Activated T-helper 17 cell treated with anti-CD3 and anti-CD28 coated beads, Interleukin-2, amount 50 U/mL, for 72 hours (primary cell): ENCODE measurements around the gene MAN2A1. TPM values are rescaled to one million over a fixed set of nuclear protein-coding genes. Genes with fewer than 3 reads are reported as not detected.

Source experiments
- ATAC-seq: fragments of 150-1000 bp; cut with Tn5 transposase; replicated peaks from 2 replicates; pipeline ENCODE4 v1.10.0; 2021; ENCODE audit warnings: mild to moderate bottlenecking, moderate library complexity
- H3K27ac Mint-ChIP-seq: one replicate; pipeline ENCODE4 v1.8.0; 2022; ENCODE audit warnings: mixed read lengths
- H3K27me3 Mint-ChIP-seq: one replicate; pipeline ENCODE4 v1.8.0; 2022; ENCODE audit warnings: mixed read lengths
- H3K36me3 Mint-ChIP-seq: one replicate; pipeline ENCODE4 v1.8.0; 2022; ENCODE audit warnings: low read depth, mild to moderate bottlenecking, mixed read lengths
- H3K4me1 Mint-ChIP-seq: one replicate; pipeline ENCODE4 v1.8.0; 2022; ENCODE audit warnings: mixed read lengths
- H3K4me3 Mint-ChIP-seq: one replicate; pipeline ENCODE4 v1.8.0; 2022; ENCODE audit warnings: mild to moderate bottlenecking, mixed read lengths
- H3K9me3 Mint-ChIP-seq: one replicate; pipeline ENCODE4 v1.8.0; 2022; ENCODE audit warnings: mixed read lengths
- total RNA-seq, 2 donors: library from RNA; stranded (reverse); gene quantifications; one replicate each; pipeline ENCODE4 v1.2.3, GENCODE V29; 2022

Gene MAN2A1
- 10 to 100 TPM; 17.8 to 28.1 TPM for total RNA-seq

DNA sequence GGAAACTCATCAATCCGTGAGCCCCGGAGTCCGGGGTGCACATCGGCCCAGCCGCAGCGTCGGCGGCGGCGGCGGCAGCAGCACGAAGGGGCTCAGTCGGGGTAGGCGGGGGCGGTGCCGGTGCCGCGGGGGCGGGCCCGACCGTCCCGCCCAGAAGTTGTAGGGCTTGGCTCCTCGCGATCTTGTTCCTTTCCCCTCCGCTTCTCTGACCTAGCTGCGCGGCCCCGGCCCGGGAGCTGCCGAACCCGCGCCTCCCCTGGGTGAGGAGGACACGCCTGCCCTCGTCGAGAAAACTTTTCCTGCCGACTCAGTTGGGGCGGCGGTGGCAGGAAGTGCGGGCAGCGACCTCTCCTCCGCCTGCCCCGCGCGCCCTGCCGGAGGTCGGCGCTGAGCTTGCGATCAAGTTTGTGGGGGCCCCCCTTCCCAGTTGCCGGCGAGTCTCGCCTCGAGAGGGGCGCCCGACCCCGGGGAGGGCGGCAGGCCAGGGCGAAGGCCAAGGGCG, at the start of gene MAN2A1:
Gene MAN2A1 (plus strand): TSS at position 188 of the 502 bp plus-strand sequence. CDS start 491 bp downstream, outside the sequence.
- H3K4me3 Mint-ChIP-seq = peak within 1 kb of the TSS; percentile 99

GRCh38 chr5:109640976-109641375, 48.8 kb upstream of the MAN2A1 start:
- Mint-ChIP-seq H3K27ac (no peak overlapping the region), H3K9me3 (peaks cover 5% of the 10 kb centered on the region), H3K4me3 (no peak overlapping the region), H3K27me3 (peaks cover 9% of the 10 kb centered on the region), H3K4me1 (no peaks in the 10 kb centered on the region), H3K36me3 (no peaks in the 10 kb centered on the region)
- no peak for ATAC-seq

More for the DNA sequence above, at the start of gene MAN2A1:
- Mint-ChIP-seq H3K27me3 (no peaks in the 10 kb centered on the region), H3K27ac (peak within 1 kb of the TSS; percentile 92), H3K9me3 (no peaks in the 10 kb centered on the region), H3K4me1 (peaks cover 37% of the 10 kb centered on the region), H3K36me3 (peaks cover 5% of the 10 kb centered on the region)
- peak; percentile 45 for ATAC-seq

- H3K4me1 Mint-ChIP-seq = no peaks in the 10 kb centered on the region
- H3K9me3 Mint-ChIP-seq = peaks cover 5% of the 10 kb centered on the region
- H3K27me3 Mint-ChIP-seq = no peaks in the 10 kb centered on the region
- no peak for ATAC-seq
- H3K36me3 Mint-ChIP-seq = no peaks in the 10 kb centered on the region
- no peak overlapping the region for H3K27ac Mint-ChIP-seq
- no peak overlapping the region for H3K4me3 Mint-ChIP-seq
These were observed 45.9 kb upstream of the MAN2A1 start for GRCh38 chr5:109643791-109644350.

DNA sequence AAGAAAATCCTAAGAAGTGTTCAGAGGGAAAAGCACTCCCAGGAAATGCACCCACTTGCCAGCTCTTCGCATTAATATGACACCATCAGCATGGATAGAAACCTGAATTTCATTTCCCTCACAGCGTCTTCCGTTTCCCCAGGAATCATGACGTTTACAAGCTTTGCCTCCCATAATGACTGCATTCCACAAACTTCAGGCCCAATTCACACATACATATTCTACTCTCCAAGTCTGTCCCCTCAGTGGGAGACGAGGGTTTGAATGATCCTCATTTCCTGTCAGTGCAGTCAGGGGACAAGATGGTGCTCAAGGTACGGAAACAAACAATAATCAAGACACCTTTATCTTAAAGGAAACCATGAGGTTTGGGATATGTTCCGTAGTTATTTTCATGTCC, 44.9 kb upstream of the MAN2A1 start:
- Mint-ChIP-seq H3K36me3 (no peaks in the 10 kb centered on the region), H3K27ac (no peak overlapping the region), H3K9me3 (peaks cover 5% of the 10 kb centered on the region), H3K4me1 (no peaks in the 10 kb centered on the region), H3K4me3 (no peak overlapping the region), H3K27me3 (no peaks in the 10 kb centered on the region)
- no peak for ATAC-seq

DNA sequence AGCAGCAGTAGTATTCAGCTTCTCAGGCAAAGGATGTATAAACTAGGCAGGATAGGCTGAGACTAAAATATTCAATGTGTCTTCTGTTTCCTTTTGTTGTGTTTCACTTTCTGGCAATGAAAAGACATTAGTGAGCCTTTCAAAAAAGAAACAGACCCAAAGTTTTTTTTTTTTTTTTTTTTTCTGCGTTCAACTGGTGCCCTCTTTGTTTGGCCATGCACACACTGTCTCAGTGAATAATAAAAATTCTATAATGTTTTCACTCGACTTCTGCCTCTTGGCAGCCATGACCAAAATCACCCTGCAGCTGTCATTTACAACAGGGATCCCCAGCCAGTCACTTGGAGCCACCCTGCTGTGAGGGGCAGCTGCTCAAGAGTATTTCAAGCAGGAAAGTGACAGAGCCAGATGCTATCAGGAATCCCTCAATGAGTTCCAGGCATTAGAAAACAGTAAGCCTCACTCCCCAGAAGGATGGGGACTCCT, 44.0 kb upstream of the MAN2A1 start:
- Mint-ChIP-seq H3K4me1 (no peaks in the 10 kb centered on the region), H3K36me3 (no peaks in the 10 kb centered on the region), H3K27ac (no peak overlapping the region), H3K9me3 (no peaks in the 10 kb centered on the region), H3K27me3 (no peaks in the 10 kb centered on the region), H3K4me3 (no peak overlapping the region)
- no peak for ATAC-seq

GRCh38 chr5:109649318-109649717, 40.4 kb upstream of the MAN2A1 start:
- ATAC-seq = no peak
- no peaks in the 10 kb centered on the region for H3K9me3 Mint-ChIP-seq

DNA sequence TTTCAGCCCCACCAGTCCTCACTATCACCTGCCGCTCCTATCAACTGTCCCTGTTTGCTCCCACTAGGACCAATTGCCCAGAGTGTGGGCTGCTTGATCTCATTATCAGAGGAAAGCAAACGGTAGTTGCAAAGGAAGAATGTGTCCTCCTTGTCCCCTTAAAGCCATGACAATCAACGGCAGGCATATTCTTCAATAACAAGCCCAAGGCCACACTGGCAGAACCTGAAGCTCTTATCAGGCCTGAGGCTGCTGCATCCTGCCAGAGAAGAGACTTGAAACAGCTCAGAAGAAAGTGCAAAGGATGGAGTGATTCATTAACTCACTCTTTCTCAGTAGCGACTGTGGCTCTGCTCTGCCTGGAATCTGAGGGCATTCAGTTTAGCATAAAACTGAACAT, 39.2 kb upstream of the MAN2A1 start:
- no peaks in the 10 kb centered on the region for H3K36me3 Mint-ChIP-seq
- H3K27me3 Mint-ChIP-seq = no peaks in the 10 kb centered on the region
- H3K27ac Mint-ChIP-seq = no peak overlapping the region
- H3K9me3 Mint-ChIP-seq = no peaks in the 10 kb centered on the region
- peaks cover 2% of the 10 kb centered on the region for H3K4me1 Mint-ChIP-seq
- ATAC-seq = no peak
- H3K4me3 Mint-ChIP-seq = no peak overlapping the region

More at GRCh38 chr5:109649318-109649717, 40.4 kb upstream of the MAN2A1 start:
- no peak overlapping the region for H3K4me3 Mint-ChIP-seq
- no peaks in the 10 kb centered on the region for H3K4me1 Mint-ChIP-seq
- no peak overlapping the region for H3K27ac Mint-ChIP-seq
- no peaks in the 10 kb centered on the region for H3K36me3 Mint-ChIP-seq
- H3K27me3 Mint-ChIP-seq = no peaks in the 10 kb centered on the region

- H3K9me3 Mint-ChIP-seq = no peaks in the 10 kb centered on the region
These were observed 37.6 kb upstream of the MAN2A1 start for GRCh38 chr5:109652096-109652495.

GRCh38 chr5:109653042-109653441, 36.7 kb upstream of the MAN2A1 start:
- ATAC-seq = no peak

More at GRCh38 chr5:109652096-109652495, 37.6 kb upstream of the MAN2A1 start:
- ATAC-seq = no peak
- Mint-ChIP-seq H3K4me3 (no peak overlapping the region), H3K36me3 (no peaks in the 10 kb centered on the region), H3K27ac (no peak overlapping the region), H3K4me1 (peaks cover 17% of the 10 kb centered on the region), H3K27me3 (no peaks in the 10 kb centered on the region)

GRCh38 chr5:109653561-109654239, 36.0 kb upstream of the MAN2A1 start:
- ATAC-seq = no peak
- Mint-ChIP-seq H3K36me3 (no peaks in the 10 kb centered on the region), H3K4me3 (no peak overlapping the region), H3K27ac (no peak overlapping the region), H3K4me1 (peaks cover 20% of the 10 kb centered on the region), H3K9me3 (no peaks in the 10 kb centered on the region), H3K27me3 (no peaks in the 10 kb centered on the region)

More at GRCh38 chr5:109653042-109653441, 36.7 kb upstream of the MAN2A1 start:
- Mint-ChIP-seq H3K36me3 (no peaks in the 10 kb centered on the region), H3K9me3 (no peaks in the 10 kb centered on the region), H3K27me3 (no peaks in the 10 kb centered on the region), H3K27ac (no peak overlapping the region), H3K4me3 (no peak overlapping the region), H3K4me1 (peaks cover 20% of the 10 kb centered on the region)

DNA sequence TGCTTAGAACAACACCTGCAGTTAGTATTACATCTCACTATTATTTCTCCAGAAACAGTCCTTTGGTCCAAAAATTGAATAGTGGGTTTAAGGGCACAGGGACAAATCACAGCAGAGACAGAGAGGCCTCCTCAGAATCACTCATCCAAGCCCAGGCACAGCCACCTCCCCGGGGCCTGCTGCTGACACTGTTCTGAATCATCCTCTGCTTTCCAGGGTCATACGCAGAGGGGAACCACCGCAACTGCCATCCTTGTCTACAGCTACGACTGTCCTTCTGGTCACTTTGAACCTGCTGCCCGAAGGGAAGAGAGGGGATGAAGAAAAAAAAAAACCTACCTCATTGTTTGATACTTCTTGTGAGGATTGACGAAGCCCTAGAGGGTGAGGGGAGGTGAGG, 35.3 kb upstream of the MAN2A1 start:
- H3K4me1 Mint-ChIP-seq = peaks cover 20% of the 10 kb centered on the region
- ATAC-seq = peak; percentile 78
- no peak overlapping the region for H3K27ac Mint-ChIP-seq
- H3K36me3 Mint-ChIP-seq = no peaks in the 10 kb centered on the region
- no peaks in the 10 kb centered on the region for H3K9me3 Mint-ChIP-seq
- H3K27me3 Mint-ChIP-seq = no peaks in the 10 kb centered on the region
- no peak overlapping the region for H3K4me3 Mint-ChIP-seq

DNA sequence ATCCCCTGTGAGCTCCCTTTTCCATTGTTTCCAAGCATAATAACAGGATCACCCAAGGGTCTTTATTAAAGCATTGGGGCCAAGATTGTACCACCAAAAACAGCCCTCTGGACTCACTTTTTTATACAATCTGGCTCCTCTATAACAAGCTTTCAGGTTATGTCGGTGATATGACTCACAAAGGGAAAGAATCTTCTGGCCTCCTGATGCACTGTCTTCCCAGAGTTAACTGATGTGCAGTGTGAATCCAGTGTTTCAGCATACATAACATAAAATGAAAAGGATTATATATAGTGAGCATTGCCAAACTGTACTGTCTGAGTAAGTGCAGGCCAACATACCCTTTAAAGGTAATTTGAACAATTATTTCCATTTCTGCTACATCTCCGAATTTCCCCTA, 33.9 kb upstream of the MAN2A1 start:
- no peaks in the 10 kb centered on the region for H3K36me3 Mint-ChIP-seq
- ATAC-seq = peak; percentile 27
- peaks cover 2% of the 10 kb centered on the region for H3K27me3 Mint-ChIP-seq
- H3K4me1 Mint-ChIP-seq = peaks cover 20% of the 10 kb centered on the region
- H3K9me3 Mint-ChIP-seq = no peaks in the 10 kb centered on the region
- H3K27ac Mint-ChIP-seq = peak overlapping the region; percentile 72
- no peak overlapping the region for H3K4me3 Mint-ChIP-seq

- Mint-ChIP-seq H3K4me3 (peak overlapping the region; percentile 33), H3K36me3 (no peaks in the 10 kb centered on the region)
- ATAC-seq = peak; percentile 89
These were observed 32.9 kb upstream of the MAN2A1 start for GRCh38 chr5:109656829-109657228.

DNA sequence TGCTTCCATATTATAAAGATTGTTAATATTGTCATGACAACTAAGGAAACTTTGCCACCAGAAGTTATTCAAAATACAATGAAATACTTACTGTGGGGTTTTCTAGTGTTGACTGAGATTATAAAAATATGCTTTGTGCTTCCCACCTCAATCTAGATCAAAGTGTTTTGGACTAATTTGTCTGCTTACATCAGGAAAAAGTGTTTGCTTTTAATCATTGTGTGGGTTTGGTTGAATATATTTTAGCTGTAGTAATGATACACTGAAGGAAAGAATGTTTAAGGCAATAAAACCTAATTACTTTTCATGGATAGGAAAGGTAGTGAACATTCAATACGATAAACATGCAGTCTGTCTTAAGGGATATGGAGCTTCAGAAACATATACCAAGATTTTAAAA, 29.8 kb upstream of the MAN2A1 start:
- ATAC-seq = no peak
- Mint-ChIP-seq H3K4me3 (no peak overlapping the region), H3K4me1 (peaks cover 20% of the 10 kb centered on the region), H3K27ac (no peak overlapping the region), H3K36me3 (no peaks in the 10 kb centered on the region), H3K9me3 (no peaks in the 10 kb centered on the region), H3K27me3 (peaks cover 2% of the 10 kb centered on the region)

More at GRCh38 chr5:109656829-109657228, 32.9 kb upstream of the MAN2A1 start:
- H3K27me3 Mint-ChIP-seq = peaks cover 2% of the 10 kb centered on the region
- H3K4me1 Mint-ChIP-seq = peaks cover 20% of the 10 kb centered on the region
- H3K27ac Mint-ChIP-seq = peak overlapping the region; percentile 72
- H3K9me3 Mint-ChIP-seq = no peaks in the 10 kb centered on the region

- no peak overlapping the region for H3K27ac Mint-ChIP-seq
- no peak for ATAC-seq
- peaks cover 2% of the 10 kb centered on the region for H3K27me3 Mint-ChIP-seq
- H3K4me3 Mint-ChIP-seq = no peak overlapping the region
- H3K9me3 Mint-ChIP-seq = no peaks in the 10 kb centered on the region
- peaks cover 20% of the 10 kb centered on the region for H3K4me1 Mint-ChIP-seq
- H3K36me3 Mint-ChIP-seq = no peaks in the 10 kb centered on the region
These were observed 29.4 kb upstream of the MAN2A1 start for GRCh38 chr5:109660301-109660700.
